Activated T-cell treated with anti-CD3 and anti-CD28 coated beads, Interleukin-2, amount 50 U/mL, for 24 hours (primary cell): ENCODE measurements around the gene KCNH4.
"Not testable (repeated sequence)": the region's sequence is repeated elsewhere in the genome, so short reads cannot be mapped to it uniquely, and the experiment has no call there.

Experiments
- DNase-seq: peaks from one replicate; pipeline ENCODE4 v3.0.0-alpha.2; 2020
- H3K27ac Mint-ChIP-seq: 2 replicates; pipeline ENCODE4 v1.8.0; 2020; ENCODE audit warnings: mild to moderate bottlenecking, mixed read lengths
- H3K27me3 Mint-ChIP-seq: 2 replicates; pipeline ENCODE4 v1.8.0; 2020; ENCODE audit warnings: mixed read lengths
- H3K36me3 Mint-ChIP-seq: 2 replicates; pipeline ENCODE4 v1.8.0; 2020; ENCODE audit warnings: low read depth, mixed read lengths
- H3K4me1 Mint-ChIP-seq: 2 replicates; pipeline ENCODE4 v1.8.0; 2020; ENCODE audit warnings: low read depth, mixed read lengths
- H3K4me3 Mint-ChIP-seq: 2 replicates; pipeline ENCODE4 v1.8.0; 2020; ENCODE audit warnings: mild to moderate bottlenecking, moderate library complexity, mixed read lengths
- H3K9me3 Mint-ChIP-seq: 2 replicates; pipeline ENCODE4 v1.8.0; 2020; ENCODE audit warnings: mixed read lengths

The KCNH4 gene

DNA sequence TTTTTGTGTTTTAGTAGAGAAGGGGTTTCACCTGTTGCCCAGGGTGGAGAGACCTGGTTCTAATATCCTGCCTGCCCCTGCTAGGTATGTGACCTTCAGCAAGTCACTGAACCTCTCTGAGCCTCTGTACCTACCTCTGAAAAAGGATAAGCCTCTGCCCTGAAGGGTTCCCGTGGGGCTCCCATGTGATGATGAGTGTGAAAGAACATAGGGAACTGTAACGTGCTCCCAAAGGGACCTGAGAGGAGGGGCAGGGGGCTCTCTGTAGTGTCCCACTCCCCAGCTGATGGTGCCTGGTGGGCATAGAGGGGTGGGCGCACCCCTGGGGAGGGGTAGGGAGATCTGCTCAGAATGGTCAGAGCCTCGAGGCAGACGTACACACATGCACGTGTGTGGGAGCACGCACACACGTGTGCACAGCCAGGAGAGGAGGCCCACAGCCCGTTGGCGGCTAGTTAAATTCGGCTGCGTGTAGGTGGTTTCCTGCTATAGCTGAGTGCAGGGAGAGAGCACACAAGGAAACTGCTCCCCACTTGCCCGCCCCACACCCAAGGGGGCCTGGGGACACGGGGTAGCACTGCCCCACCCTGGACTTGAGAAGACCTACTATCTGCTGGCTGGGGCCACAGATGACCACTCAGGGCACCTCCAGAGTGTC, 6.7 kb downstream of the KCNH4 start:
- Mint-ChIP-seq H3K27me3 (peaks cover 9% of the 10 kb centered on the region), H3K27ac (no peak overlapping the region), H3K36me3 (peaks cover 4% of the 10 kb centered on the region), H3K4me1 (peaks cover 8% of the 10 kb centered on the region), H3K9me3 (no peaks in the 10 kb centered on the region), H3K4me3 (no peak overlapping the region)
- DNase-seq, result no peak

- H3K4me3 Mint-ChIP-seq, result no peak overlapping the region
- H3K9me3 Mint-ChIP-seq, result no peaks in the 10 kb centered on the region
- peaks cover 4% of the 10 kb centered on the region for H3K36me3 Mint-ChIP-seq
- H3K4me1 Mint-ChIP-seq, result no peaks in the 10 kb centered on the region
- no peak overlapping the region for H3K27ac Mint-ChIP-seq
- no peaks in the 10 kb centered on the region for H3K27me3 Mint-ChIP-seq
- DNase-seq, result no peak
These were observed 9.1 kb downstream of the KCNH4 start for GRCh38 chr17:42171831-42172230.

GRCh38 chr17:42169351-42169750, 11.6 kb downstream of the KCNH4 start:
- no peaks in the 10 kb centered on the region for H3K27me3 Mint-ChIP-seq
- H3K36me3 Mint-ChIP-seq, result no peaks in the 10 kb centered on the region
- no peak for DNase-seq
- H3K4me1 Mint-ChIP-seq, result no peaks in the 10 kb centered on the region
- H3K9me3 Mint-ChIP-seq, result no peaks in the 10 kb centered on the region
- H3K4me3 Mint-ChIP-seq, result no peak overlapping the region
- no peak overlapping the region for H3K27ac Mint-ChIP-seq

GRCh38 chr17:42167807-42168206, 13.1 kb downstream of the KCNH4 start:
- Mint-ChIP-seq H3K27ac (no peak overlapping the region), H3K4me3 (no peak overlapping the region), H3K4me1 (no peaks in the 10 kb centered on the region), H3K9me3 (no peaks in the 10 kb centered on the region), H3K27me3 (no peaks in the 10 kb centered on the region), H3K36me3 (no peaks in the 10 kb centered on the region)
- no peak for DNase-seq

DNA sequence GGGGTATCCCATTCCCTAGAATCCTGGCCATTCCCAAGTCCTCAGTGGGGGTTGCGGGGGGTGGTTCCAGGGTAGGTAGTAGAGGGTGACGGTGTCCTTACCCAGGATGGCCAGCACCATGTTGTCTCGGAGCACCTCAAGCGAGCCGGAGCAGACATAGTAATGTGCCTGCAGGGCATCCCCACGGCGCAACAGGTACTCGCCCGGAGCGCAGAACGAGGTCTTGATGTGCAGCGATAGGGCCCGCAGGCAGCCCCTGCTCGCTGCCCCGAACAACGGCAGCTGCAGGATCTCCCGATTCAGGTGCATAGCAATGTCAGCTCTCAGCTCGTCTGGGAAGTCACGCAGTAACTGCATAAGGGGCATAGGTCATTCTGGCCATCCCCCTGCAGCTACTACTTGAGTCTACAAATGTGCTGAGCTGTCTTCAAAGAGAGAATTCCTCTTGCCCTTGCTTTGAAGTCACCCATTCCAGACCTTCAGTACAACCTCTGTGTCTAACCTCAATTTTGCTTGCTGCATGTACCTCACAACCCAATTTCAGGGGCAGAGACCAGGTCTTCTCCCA, 14.7 kb downstream of the KCNH4 start:
- H3K4me1 Mint-ChIP-seq, result no peaks in the 10 kb centered on the region
- no peaks in the 10 kb centered on the region for H3K36me3 Mint-ChIP-seq
- H3K9me3 Mint-ChIP-seq, result no peaks in the 10 kb centered on the region
- H3K27me3 Mint-ChIP-seq, result no peaks in the 10 kb centered on the region
- H3K27ac Mint-ChIP-seq, result no peak overlapping the region
- DNase-seq, result no peak
- H3K4me3 Mint-ChIP-seq, result no peak overlapping the region

DNA sequence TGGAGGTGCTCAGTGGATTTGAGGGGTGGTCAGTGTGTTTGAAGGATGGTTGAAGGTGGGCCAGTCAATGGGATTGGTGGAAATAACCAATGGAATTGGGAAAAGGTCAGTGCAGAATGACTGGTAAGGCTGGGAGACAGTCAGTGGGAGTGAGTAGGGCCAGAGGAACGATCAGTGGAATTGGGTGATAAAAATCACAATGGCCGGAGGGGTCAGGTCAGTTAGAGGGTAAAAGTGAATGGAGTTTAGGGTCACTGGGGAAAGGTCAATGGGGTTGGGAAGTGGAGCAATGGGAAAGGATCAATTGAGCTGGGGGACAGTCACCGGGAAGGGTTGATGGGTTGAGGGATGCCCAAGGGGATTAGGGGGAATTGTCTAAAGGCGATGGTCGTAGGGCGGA, 15.2 kb downstream of the KCNH4 start:
- no peak overlapping the region for H3K27ac Mint-ChIP-seq
- no peak for DNase-seq
- no peaks in the 10 kb centered on the region for H3K4me1 Mint-ChIP-seq
- no peaks in the 10 kb centered on the region for H3K36me3 Mint-ChIP-seq
- H3K9me3 Mint-ChIP-seq, result no peaks in the 10 kb centered on the region
- H3K27me3 Mint-ChIP-seq, result no peaks in the 10 kb centered on the region
- H3K4me3 Mint-ChIP-seq, result no peak overlapping the region

DNA sequence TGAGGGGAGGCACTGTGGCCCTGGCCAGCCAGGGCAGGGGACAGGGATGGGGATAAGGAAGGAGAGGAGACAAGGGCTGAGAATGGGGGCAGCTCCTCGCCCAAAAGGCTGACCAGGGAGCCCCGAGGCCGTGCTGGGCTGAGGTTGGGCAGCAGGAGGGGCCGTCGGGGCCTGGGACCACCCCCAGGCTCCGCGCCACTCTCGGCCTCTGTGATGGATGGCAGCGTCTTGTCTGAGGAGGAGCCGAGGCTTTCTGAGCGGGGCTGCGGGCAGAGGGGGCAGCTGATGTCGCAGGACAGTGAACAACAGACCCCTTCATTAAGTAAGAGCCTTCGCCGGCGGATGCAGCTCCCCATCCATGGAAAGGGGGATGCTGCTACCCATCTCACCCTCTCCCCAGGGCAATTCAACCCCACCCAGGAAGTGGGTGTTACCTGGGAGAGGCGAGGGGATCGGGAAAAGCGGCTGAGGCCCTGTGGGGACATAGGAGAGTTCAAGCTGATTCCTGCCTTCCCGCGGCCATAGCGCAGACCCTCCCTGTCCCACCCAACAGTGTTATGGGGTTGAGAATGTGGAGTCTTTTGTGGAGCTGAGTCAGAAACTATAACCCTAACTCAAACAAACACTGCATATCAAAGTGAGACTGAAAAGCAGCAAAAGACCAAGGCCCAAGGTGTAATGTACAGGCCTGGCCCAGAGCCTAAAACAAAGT, 17.1 kb downstream of the KCNH4 start:
- H3K27ac Mint-ChIP-seq, result no peak overlapping the region
- H3K4me3 Mint-ChIP-seq, result no peak overlapping the region
- H3K4me1 Mint-ChIP-seq, result no peaks in the 10 kb centered on the region
- no peak for DNase-seq
- H3K36me3 Mint-ChIP-seq, result no peaks in the 10 kb centered on the region
- H3K27me3 Mint-ChIP-seq, result no peaks in the 10 kb centered on the region
- H3K9me3 Mint-ChIP-seq, result no peaks in the 10 kb centered on the region

- H3K9me3 Mint-ChIP-seq, result no peaks in the 10 kb centered on the region
- H3K27me3 Mint-ChIP-seq, result no peaks in the 10 kb centered on the region
- no peaks in the 10 kb centered on the region for H3K36me3 Mint-ChIP-seq
- peak; percentile 58 for DNase-seq
- no peak overlapping the region for H3K27ac Mint-ChIP-seq
- H3K4me1 Mint-ChIP-seq, result no peaks in the 10 kb centered on the region
- H3K4me3 Mint-ChIP-seq, result no peak overlapping the region
These were observed 17.8 kb downstream of the KCNH4 start for GRCh38 chr17:42163113-42163512.

GRCh38 chr17:42160531-42160910, 20.4 kb downstream of the KCNH4 start:
- H3K27ac Mint-ChIP-seq, result no peak overlapping the region
- no peaks in the 10 kb centered on the region for H3K36me3 Mint-ChIP-seq
- H3K9me3 Mint-ChIP-seq, result no peaks in the 10 kb centered on the region
- no peaks in the 10 kb centered on the region for H3K27me3 Mint-ChIP-seq
- H3K4me1 Mint-ChIP-seq, result peaks cover 9% of the 10 kb centered on the region
- H3K4me3 Mint-ChIP-seq, result no peak overlapping the region
- no peak for DNase-seq

GRCh38 chr17:42159796-42160530, 21.0 kb downstream of the KCNH4 start:
- no peaks in the 10 kb centered on the region for H3K9me3 Mint-ChIP-seq
- H3K4me3 Mint-ChIP-seq, result no peak overlapping the region
- H3K27ac Mint-ChIP-seq, result no peak overlapping the region
- no peak for DNase-seq
- no peaks in the 10 kb centered on the region for H3K27me3 Mint-ChIP-seq
- no peaks in the 10 kb centered on the region for H3K36me3 Mint-ChIP-seq
- H3K4me1 Mint-ChIP-seq, result peaks cover 11% of the 10 kb centered on the region

DNA sequence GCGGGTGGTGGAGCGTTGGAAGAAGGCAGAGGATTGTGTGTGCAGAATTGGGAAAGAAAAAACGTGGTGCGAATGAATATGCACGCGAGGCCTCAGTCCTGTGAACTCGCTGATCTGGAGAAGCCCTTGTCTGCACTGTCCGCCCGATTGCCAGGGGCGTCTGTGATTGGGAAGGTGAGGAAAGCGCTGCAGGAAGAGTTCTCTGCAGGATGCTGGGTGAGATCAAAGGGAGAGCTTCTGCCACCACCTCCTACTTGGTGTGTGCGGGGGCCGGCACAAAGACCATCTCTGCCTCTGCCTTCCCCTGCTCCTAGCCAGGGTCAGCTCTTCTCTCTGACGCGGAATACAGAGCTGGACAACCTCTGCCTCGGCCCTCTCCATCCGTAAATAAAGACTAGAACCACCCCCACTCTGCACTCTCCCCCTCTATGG, 25.3 kb downstream of the KCNH4 start:
- no peak for DNase-seq
- no peaks in the 10 kb centered on the region for H3K27me3 Mint-ChIP-seq
- peak overlapping the region; percentile 92 for H3K27ac Mint-ChIP-seq
- no peaks in the 10 kb centered on the region for H3K9me3 Mint-ChIP-seq
- H3K4me1 Mint-ChIP-seq, result peaks cover 43% of the 10 kb centered on the region
- peak overlapping the region; percentile 88 for H3K4me3 Mint-ChIP-seq
- H3K36me3 Mint-ChIP-seq, result peaks cover 29% of the 10 kb centered on the region

GRCh38 chr17:42153919-42154742, 26.8 kb downstream of the KCNH4 start:
- Mint-ChIP-seq H3K27ac (peak overlapping the region; percentile 92), H3K36me3 (peaks cover 35% of the 10 kb centered on the region), H3K4me3 (peak overlapping the region; percentile 88), H3K9me3 (no peaks in the 10 kb centered on the region), H3K4me1 (peaks cover 43% of the 10 kb centered on the region), H3K27me3 (no peaks in the 10 kb centered on the region)
- no peak for DNase-seq

- H3K4me3 Mint-ChIP-seq, result no peak overlapping the region
These were observed 33.9 kb downstream of the KCNH4 start for GRCh38 chr17:42146911-42147607.

DNA sequence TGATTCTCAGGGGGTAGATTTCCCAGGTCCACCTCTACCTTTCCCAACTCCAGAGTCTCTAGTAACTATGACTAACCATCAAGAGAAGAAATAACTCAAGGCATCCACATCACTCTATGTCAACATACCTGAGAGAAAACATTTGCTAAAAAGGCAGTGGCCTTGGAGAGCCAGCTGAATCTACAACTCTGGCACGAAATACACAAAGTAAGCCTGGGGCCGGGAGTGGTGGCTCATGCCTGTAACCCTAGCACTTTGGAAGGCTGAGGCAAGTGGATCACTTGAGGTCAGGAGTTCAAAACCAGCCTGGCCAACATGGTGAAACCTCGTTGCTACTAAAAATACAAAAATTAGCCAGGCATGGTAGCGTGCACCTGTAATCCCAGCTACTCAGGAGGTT, 37.8 kb downstream of the KCNH4 start:
- H3K27ac Mint-ChIP-seq, result peak overlapping the region; percentile 69
- not testable (repeated sequence) for H3K9me3 Mint-ChIP-seq, DNase-seq, H3K4me3 Mint-ChIP-seq, H3K27me3 Mint-ChIP-seq
- peaks cover 72% of the 10 kb centered on the region for H3K36me3 Mint-ChIP-seq
- peaks cover 47% of the 10 kb centered on the region for H3K4me1 Mint-ChIP-seq

More at GRCh38 chr17:42146911-42147607, 33.9 kb downstream of the KCNH4 start:
- no peaks in the 10 kb centered on the region for H3K9me3 Mint-ChIP-seq
- H3K27me3 Mint-ChIP-seq, result no peaks in the 10 kb centered on the region
- DNase-seq, result no peak
- H3K4me1 Mint-ChIP-seq, result peaks cover 38% of the 10 kb centered on the region
- peaks cover 75% of the 10 kb centered on the region for H3K36me3 Mint-ChIP-seq
- peak overlapping the region; percentile 37 for H3K27ac Mint-ChIP-seq
